Fibroblast of villous mesenchyme (primary cell): ENCODE results near the gene SQSTM1. TPM values are rescaled to one million over a fixed set of nuclear protein-coding genes. Genes with fewer than 3 reads are reported as not detected.

Source experiments
- DNase-seq: peaks from one replicate; pipeline ENCODE4 v3.0.0-alpha.2; 2010; ENCODE audit warnings: low read depth
- H3K4me3 ChIP-seq: 2 replicates; pipeline ENCODE4 v1.5.1; 2011; ENCODE audit warnings: low read depth, mild to moderate bottlenecking, low read length
- CTCF ChIP-seq: IDR thresholded peaks from 2 replicates; pipeline ENCODE4 v1.5.1; 2012; ENCODE audit warnings: low read depth, mild to moderate bottlenecking, low read length; ENCODE audit not compliant: insufficient read depth
- total RNA-seq: library from RNA; depleted of rRNA; stranded (reverse); fragments of >200 nt; gene quantifications from 2 replicates; pipeline ENCODE4 v1.2.3, GENCODE V29; 2012

Gene SQSTM1
- total RNA-seq, 1 donor, result 892 TPM

- no peak for DNase-seq
- no peak overlapping the region for H3K4me3 ChIP-seq
- no peak for TF ChIP-seq CTCF
Observed at GRCh38 chr5:179880066-179880650, 59.5 kb downstream of the SQSTM1 start.

- DNase-seq, result no peak
- no peak overlapping the region for H3K4me3 ChIP-seq
- no peak for TF ChIP-seq CTCF
Observed at GRCh38 chr5:179880848-179881590, 60.3 kb downstream of the SQSTM1 start.

- no peak for DNase-seq
- no peak overlapping the region for H3K4me3 ChIP-seq
- no peak for TF ChIP-seq CTCF
Observed at GRCh38 chr5:179882338-179882737, 61.6 kb downstream of the SQSTM1 start.

GRCh38 chr5:179883163-179883562 lies 62.5 kb downstream of the SQSTM1 start:
- no peak for TF ChIP-seq CTCF
- no peak overlapping the region for H3K4me3 ChIP-seq

GRCh38 chr5:179885491-179886090 lies 64.9 kb downstream of the SQSTM1 start:
- DNase-seq, result no peak
- no peak overlapping the region for H3K4me3 ChIP-seq
- TF ChIP-seq CTCF, result no peak

More at GRCh38 chr5:179883163-179883562, 62.5 kb downstream of the SQSTM1 start:
- no peak for DNase-seq

- DNase-seq, result no peak
- TF ChIP-seq CTCF, result no peak
- H3K4me3 ChIP-seq, result no peak overlapping the region
Observed at GRCh38 chr5:179886190-179886911, 65.6 kb downstream of the SQSTM1 start.
